Neutrophil (primary cell): ENCODE results near the gene SH3GL2.

Experiments
- H3K27ac ChIP-seq: fragments of 200-600 bp; sonication (generic); 2 replicates; pipeline ENCODE4 v1.5.1; 2016; ENCODE audit warnings: mild to moderate bottlenecking, moderate library complexity
- H3K27me3 ChIP-seq: fragments of 200-600 bp; sonication (generic); 2 replicates; pipeline ENCODE4 v1.6.0; 2016; ENCODE audit warnings: mild to moderate bottlenecking
- H3K36me3 ChIP-seq: fragments of 200-600 bp; sonication (generic); 2 replicates; pipeline ENCODE4 v1.5.1; 2017
- H3K4me1 ChIP-seq, 2 experiments: fragments of 200-600 bp in 1 of 2; sonication (generic) in 1 of 2; 1 replicate in 1 of 2; 2 replicates in 1 of 2; pipeline versions ENCODE4 v1.5.1 to v1.6.1; 2013 to 2016; ENCODE audit warnings: low read depth in 1 of 2, low read length in 1 of 2, mild to moderate bottlenecking in 1 of 2, moderate library complexity in 1 of 2; ENCODE audit not compliant: control insufficient read depth in 1 of 2, insufficient read depth in 1 of 2
- H3K4me3 ChIP-seq, 2 experiments: fragments of 200-600 bp in 1 of 2; sonication (generic) in 1 of 2; 1 replicate in 1 of 2; 2 replicates in 1 of 2; pipeline ENCODE4 v1.5.1; 2013 to 2016; ENCODE audit warnings: low read depth in 1 of 2, low read length in 1 of 2, mild to moderate bottlenecking in 1 of 2, moderate library complexity in 1 of 2
- H3K9me3 ChIP-seq: fragments of 200-600 bp; sonication (generic); 2 replicates; pipeline ENCODE4 v1.5.1; 2016
- TF ChIP-seq, protein P1 (sequence below): fragments of 200-600 bp; sonication (generic); IDR thresholded peaks from 2 replicates; pipeline ENCODE4 v1.5.1; 2016; ENCODE audit warnings: antibody characterized with exemption

Gene SH3GL2

DNA sequence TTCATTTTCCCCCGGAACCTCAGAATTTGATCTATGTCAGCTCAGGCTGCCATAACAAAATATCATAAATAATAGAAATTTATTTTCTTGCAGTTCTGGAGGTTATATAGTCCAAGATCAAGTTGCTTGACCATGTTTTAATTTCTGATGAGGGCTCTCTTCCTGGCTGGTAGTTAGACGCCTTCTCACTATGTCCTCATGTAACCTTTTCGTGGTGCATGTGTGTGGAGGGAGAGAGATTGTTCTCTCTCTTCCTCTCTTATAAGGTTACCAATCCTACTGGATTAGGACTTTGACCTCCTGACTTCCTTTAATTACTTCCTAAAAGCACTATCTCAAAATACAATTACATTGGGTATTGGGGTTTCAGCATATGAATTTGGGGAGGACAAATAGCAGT, 198.6 kb downstream of the SH3GL2 start:
- Histone ChIP-seq H3K27ac (no peak overlapping the region), H3K27me3 (no peaks in the 10 kb centered on the region), H3K36me3 (no peaks in the 10 kb centered on the region), H3K4me3 (no peak overlapping the region), H3K4me1 (no peaks in the 10 kb centered on the region), H3K9me3 (no peaks in the 10 kb centered on the region)
- TF ChIP-seq, protein P1, sequence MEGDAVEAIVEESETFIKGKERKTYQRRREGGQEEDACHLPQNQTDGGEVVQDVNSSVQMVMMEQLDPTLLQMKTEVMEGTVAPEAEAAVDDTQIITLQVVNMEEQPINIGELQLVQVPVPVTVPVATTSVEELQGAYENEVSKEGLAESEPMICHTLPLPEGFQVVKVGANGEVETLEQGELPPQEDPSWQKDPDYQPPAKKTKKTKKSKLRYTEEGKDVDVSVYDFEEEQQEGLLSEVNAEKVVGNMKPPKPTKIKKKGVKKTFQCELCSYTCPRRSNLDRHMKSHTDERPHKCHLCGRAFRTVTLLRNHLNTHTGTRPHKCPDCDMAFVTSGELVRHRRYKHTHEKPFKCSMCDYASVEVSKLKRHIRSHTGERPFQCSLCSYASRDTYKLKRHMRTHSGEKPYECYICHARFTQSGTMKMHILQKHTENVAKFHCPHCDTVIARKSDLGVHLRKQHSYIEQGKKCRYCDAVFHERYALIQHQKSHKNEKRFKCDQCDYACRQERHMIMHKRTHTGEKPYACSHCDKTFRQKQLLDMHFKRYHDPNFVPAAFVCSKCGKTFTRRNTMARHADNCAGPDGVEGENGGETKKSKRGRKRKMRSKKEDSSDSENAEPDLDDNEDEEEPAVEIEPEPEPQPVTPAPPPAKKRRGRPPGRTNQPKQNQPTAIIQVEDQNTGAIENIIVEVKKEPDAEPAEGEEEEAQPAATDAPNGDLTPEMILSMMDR = no peak

DNA sequence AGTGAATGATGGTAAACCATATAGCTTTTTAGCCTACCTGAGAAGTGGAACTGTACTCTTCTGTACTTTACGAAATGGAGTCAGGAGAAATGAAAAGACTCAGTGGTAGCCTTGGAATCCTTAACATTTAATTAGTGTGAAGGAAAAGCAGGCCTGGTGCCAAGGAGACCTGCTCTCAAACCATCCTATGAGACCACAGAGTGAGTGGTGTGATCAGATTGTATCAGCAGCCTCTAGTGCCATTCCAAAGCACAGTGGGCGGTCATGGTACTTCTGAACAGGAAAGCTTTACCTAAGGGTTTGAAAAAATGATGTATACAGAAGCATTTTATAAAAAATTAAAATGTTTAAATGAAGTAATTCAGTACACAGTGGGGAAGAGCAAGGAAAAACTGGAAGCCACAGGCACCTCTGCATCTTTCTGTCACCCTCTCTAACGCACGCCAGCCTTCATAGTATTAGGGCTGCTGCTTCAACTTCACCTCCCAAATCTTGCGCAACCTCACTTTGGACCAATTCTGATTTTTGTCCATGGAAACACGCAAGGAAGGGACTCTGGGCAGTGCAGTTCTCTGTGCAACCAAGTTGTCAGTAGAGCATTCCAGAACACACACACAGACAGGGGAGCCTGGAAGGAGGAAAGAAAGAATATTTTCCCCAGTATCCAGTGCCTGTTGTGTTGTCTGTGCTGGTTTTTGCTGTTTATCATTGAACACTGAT, 203.7 kb downstream of the SH3GL2 start:
- Histone ChIP-seq H3K4me1 (no peaks in the 10 kb centered on the region), H3K27ac (no peak overlapping the region), H3K27me3 (no peaks in the 10 kb centered on the region), H3K4me3 (no peak overlapping the region), H3K9me3 (no peaks in the 10 kb centered on the region), H3K36me3 (no peaks in the 10 kb centered on the region)
- TF ChIP-seq, protein P1 = no peak

DNA sequence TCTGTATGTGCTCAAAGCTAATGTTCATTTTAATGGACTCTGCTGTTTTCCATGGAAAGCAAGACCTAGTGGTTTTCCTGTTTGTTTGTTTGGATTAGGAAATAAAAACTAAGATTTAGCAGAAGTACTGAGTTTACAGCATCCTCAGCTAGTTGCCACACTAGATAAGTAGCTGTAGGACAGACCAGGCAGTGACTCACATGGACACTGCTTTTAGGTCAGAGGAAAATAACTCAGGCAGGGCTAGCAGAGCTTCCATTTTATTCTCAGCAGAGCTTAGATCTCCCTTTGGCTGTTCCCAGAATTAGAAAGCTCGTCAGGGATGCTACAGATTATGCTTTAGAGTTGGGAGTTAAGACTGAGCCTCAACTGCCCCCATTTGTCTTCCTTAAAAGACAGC, 204.4 kb downstream of the SH3GL2 start:
- Histone ChIP-seq H3K4me1 (no peaks in the 10 kb centered on the region), H3K27ac (no peak overlapping the region), H3K9me3 (no peaks in the 10 kb centered on the region), H3K4me3 (no peak overlapping the region), H3K27me3 (no peaks in the 10 kb centered on the region), H3K36me3 (no peaks in the 10 kb centered on the region)
- TF ChIP-seq, protein P1 = no peak

DNA sequence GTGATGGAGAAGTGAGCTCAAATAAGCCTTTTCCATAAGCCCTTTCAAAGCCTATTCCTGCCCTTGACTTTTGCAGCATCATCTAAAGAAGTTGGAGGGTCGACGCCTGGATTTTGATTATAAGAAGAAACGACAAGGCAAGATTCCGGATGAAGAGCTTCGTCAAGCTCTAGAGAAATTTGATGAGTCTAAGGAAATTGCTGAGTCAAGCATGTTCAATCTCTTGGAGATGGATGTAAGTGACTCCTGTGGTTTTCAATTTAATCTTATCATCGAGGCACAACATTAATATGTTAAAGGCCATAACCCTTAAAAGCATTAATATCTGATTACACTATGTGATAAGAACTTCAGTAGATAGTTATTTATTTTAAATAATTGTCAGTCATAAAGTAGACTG, 210.4 kb downstream of the SH3GL2 start:
- H3K4me3 ChIP-seq = no peak overlapping the region
- no peak overlapping the region for H3K27ac ChIP-seq
- no peaks in the 10 kb centered on the region for H3K36me3 ChIP-seq
- TF ChIP-seq, protein P1 = no peak
- no peaks in the 10 kb centered on the region for H3K4me1 ChIP-seq
- no peaks in the 10 kb centered on the region for H3K9me3 ChIP-seq
- no peaks in the 10 kb centered on the region for H3K27me3 ChIP-seq

DNA sequence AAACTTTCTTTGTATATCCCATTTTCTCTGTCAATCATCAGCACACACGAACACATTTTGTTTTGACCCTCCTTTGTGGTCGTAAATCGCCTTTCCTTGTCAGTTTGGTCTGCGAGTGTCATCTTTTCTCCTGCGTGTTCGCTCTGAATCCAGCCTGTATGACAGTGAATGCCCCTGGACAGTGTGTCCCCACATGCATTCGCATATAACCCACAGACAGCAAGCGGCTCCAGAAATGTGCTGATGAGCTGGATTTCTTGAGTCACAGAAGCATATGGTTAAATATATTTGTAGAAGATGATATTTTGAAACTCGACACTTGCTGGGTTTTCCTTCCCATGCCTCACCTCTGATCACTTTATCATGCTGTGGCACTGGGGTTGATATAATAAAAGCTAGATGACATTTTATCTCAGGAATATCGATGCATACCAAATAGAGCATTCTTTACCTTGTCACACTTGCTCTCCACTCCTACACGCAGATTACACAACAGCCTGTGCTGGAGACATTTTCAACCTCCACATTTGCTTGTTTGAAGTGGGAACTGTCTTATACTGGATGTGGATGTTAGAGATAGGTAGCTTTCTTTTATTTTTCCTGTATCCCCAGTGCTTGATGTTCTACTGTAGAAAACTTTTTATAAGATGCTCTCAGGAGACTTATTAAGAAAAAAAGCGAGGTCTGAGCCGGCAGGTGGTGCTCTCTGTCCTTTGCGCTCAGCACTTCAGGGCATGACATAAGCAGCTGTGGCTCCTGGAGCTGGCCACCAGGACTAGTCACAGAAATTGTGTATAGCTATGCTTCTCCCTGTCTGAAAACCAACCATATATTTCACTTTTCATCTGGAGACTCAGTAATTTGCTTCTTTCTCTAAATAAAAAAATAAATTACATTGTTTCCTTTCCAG, 215.1 kb downstream of the SH3GL2 start:
- Histone ChIP-seq H3K36me3 (no peaks in the 10 kb centered on the region), H3K9me3 (no peaks in the 10 kb centered on the region), H3K27me3 (no peaks in the 10 kb centered on the region), H3K4me3 (no peak overlapping the region), H3K27ac (no peak overlapping the region), H3K4me1 (no peaks in the 10 kb centered on the region)
- TF ChIP-seq, protein P1 = no peak
